Measurements from ENCODE around the gene RNF17. TPM values are rescaled to one million over a fixed set of nuclear protein-coding genes. Genes with fewer than 3 reads are reported as not detected.
A peak's percentile ranks its signal among the peaks of the same experiment; 100 is the strongest.

Gene RNF17
- total RNA-seq, 1 donor from 2014 or later = not detected

DNA sequence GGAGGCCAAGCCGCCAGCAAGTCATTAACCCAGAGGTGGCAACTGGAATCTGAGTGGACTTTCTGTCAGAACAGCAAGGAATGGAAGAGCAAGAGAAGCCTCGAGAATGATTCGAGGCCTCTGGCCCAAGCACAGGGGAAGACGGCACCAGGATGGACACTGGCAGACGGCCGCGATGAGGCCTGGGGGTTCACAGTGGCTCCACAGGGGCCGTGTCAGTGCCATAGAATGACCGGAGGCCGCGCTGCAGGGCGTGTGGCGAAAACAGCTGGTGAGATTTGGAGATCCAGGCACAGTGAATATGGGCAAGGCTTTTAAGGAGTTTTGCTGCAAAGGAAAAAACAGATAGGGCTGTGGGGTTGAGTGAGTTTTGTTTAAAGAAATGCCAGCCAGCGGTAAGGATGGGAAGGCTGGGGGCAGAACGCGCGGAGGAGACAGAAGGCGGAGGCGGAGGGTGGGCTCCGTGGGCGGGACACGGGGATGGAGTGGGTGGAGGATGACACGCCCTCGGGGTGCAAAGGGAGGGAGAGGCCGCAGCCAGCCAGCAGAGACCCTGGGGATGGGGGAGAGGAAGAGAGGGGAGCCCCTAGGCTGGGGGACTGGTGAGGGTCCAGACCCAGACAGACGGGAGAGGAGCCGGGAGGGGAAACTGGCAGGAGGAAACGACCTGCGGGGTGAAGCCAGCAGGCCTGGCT, 130.5 kb downstream of the RNF17 start:
- Mint-ChIP-seq H3K27me3 (ENCODE audit: unreplicated experiment) (peaks cover 5% of the 10 kb centered on the region), H3K4me1 (ENCODE audit: unreplicated experiment) (no peaks in the 10 kb centered on the region), H3K36me3 (ENCODE audit: low read depth, unreplicated experiment) (peaks cover 39% of the 10 kb centered on the region), H3K4me3 (ENCODE audit: unreplicated experiment) (no peak overlapping the region), H3K27ac (ENCODE audit: unreplicated experiment) (no peak overlapping the region), H3K9me3 (ENCODE audit: unreplicated experiment) (no peaks in the 10 kb centered on the region)
- TF ChIP-seq, protein P1, sequence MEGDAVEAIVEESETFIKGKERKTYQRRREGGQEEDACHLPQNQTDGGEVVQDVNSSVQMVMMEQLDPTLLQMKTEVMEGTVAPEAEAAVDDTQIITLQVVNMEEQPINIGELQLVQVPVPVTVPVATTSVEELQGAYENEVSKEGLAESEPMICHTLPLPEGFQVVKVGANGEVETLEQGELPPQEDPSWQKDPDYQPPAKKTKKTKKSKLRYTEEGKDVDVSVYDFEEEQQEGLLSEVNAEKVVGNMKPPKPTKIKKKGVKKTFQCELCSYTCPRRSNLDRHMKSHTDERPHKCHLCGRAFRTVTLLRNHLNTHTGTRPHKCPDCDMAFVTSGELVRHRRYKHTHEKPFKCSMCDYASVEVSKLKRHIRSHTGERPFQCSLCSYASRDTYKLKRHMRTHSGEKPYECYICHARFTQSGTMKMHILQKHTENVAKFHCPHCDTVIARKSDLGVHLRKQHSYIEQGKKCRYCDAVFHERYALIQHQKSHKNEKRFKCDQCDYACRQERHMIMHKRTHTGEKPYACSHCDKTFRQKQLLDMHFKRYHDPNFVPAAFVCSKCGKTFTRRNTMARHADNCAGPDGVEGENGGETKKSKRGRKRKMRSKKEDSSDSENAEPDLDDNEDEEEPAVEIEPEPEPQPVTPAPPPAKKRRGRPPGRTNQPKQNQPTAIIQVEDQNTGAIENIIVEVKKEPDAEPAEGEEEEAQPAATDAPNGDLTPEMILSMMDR (IDR thresholded peaks at IDR 0.05; ENCODE audit: unreplicated experiment) = no peak
- no peak for DNase-seq (ENCODE audit: low spot score)

DNA sequence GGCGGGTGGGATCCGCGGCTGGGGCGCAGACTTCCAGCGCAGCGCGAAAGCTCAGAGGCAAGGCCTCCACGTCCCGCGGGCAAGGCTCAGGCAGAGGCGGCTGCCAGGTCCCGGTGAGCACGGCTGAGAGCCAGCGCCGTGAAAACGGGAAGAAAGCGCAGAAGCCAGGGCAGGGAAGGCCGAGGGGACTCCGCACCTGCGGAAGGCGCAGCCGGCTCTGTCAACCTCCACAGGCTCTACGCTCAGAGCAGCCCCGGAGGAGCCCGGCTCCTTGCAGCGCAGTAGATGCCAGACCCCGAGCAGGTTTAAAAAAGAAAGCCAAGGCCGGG, 131.0 kb downstream of the RNF17 start:
- peaks cover 41% of the 10 kb centered on the region for H3K36me3 Mint-ChIP-seq (ENCODE audit: low read depth, unreplicated experiment)
- DNase-seq (ENCODE audit: low spot score) = no peak
- peaks cover 5% of the 10 kb centered on the region for H3K27me3 Mint-ChIP-seq (ENCODE audit: unreplicated experiment)
- no peaks in the 10 kb centered on the region for H3K4me1 Mint-ChIP-seq (ENCODE audit: unreplicated experiment)
- no peaks in the 10 kb centered on the region for H3K9me3 Mint-ChIP-seq (ENCODE audit: unreplicated experiment)
- no peak overlapping the region for H3K27ac Mint-ChIP-seq (ENCODE audit: unreplicated experiment)
- TF ChIP-seq, protein P1 (IDR thresholded peaks at IDR 0.05; ENCODE audit: unreplicated experiment) = no peak
- H3K4me3 Mint-ChIP-seq (ENCODE audit: unreplicated experiment) = no peak overlapping the region

DNA sequence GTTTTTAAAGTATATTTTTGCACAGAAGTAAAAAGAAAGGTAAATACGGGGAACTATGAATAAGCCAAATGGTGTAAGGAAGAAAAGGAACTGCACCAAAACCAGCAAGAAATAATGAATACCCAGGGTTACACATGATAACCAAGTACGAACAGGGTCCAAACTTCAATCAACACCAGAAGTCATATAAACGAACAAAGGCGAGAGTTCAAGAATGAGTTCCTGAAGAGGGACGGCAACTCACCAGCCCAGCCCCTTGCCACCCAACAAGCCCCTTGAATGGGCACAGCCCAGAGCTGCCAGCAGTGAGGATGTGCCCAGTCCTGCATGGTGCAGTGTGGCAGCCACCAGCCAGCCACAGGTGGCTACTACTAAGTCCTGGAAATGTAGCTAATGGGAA, 132.1 kb downstream of the RNF17 start:
- Mint-ChIP-seq H3K27me3 (ENCODE audit: unreplicated experiment) (peaks cover 5% of the 10 kb centered on the region), H3K36me3 (ENCODE audit: low read depth, unreplicated experiment) (peaks cover 42% of the 10 kb centered on the region), H3K4me3 (ENCODE audit: unreplicated experiment) (no peak overlapping the region), H3K27ac (ENCODE audit: unreplicated experiment) (no peak overlapping the region), H3K4me1 (ENCODE audit: unreplicated experiment) (no peaks in the 10 kb centered on the region), H3K9me3 (ENCODE audit: unreplicated experiment) (no peaks in the 10 kb centered on the region)
- DNase-seq (ENCODE audit: low spot score) = no peak
- TF ChIP-seq, protein P1 (IDR thresholded peaks at IDR 0.05; ENCODE audit: unreplicated experiment) = no peak

DNA sequence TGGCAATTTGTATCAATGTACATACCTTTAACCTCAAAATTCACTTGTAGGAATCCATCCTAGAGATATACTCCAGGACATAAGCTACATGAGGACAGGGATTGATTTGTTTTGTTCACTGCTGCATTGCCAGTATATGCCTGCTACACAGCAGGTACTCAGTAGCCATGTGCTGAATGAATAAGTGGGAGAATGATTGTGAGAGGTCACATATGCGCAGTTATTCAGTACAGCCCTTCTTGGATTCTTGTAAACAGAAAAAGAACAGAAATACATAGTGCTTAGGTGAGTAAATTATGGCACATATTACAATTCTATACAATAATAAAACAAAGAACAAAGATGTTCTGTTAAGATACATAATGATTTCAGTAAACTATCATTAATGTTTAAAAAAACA, 133.3 kb downstream of the RNF17 start:
- Mint-ChIP-seq H3K9me3 (ENCODE audit: unreplicated experiment) (no peaks in the 10 kb centered on the region), H3K27ac (ENCODE audit: unreplicated experiment) (no peak overlapping the region)

DNA sequence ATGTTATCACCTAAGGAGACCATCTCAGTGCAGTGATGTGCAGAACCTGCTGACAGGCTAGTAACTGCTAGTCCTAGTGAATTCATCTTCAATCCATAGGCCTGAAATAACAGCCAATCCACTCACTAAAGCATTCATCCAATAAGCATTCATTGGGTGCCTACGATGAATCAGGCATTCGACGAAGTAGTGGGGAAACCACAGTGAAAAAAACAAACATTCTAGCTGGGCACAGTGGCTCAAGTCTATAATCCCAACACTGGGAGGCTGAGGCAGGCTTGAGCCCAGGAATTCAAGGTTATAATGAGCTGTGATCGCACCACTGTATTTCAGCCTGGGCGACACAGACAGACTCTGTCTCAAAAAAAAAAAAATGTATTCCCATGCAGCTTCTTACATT, 135.6 kb downstream of the RNF17 start:
- H3K4me3 Mint-ChIP-seq (ENCODE audit: unreplicated experiment) = peak overlapping the region; percentile 6
- H3K27ac Mint-ChIP-seq (ENCODE audit: unreplicated experiment) = no peak overlapping the region
- H3K27me3 Mint-ChIP-seq (ENCODE audit: unreplicated experiment) = no peaks in the 10 kb centered on the region
- TF ChIP-seq, protein P1 (IDR thresholded peaks at IDR 0.05; ENCODE audit: unreplicated experiment) = no peak
- no peaks in the 10 kb centered on the region for H3K4me1 Mint-ChIP-seq (ENCODE audit: unreplicated experiment)
- no peaks in the 10 kb centered on the region for H3K9me3 Mint-ChIP-seq (ENCODE audit: unreplicated experiment)
- H3K36me3 Mint-ChIP-seq (ENCODE audit: low read depth, unreplicated experiment) = peaks cover 12% of the 10 kb centered on the region
- DNase-seq (ENCODE audit: low spot score) = no peak

More for the DNA sequence above, 133.3 kb downstream of the RNF17 start:
- no peak for DNase-seq (ENCODE audit: low spot score)
- H3K27me3 Mint-ChIP-seq (ENCODE audit: unreplicated experiment) = no peaks in the 10 kb centered on the region
- peaks cover 32% of the 10 kb centered on the region for H3K36me3 Mint-ChIP-seq (ENCODE audit: low read depth, unreplicated experiment)
- H3K4me1 Mint-ChIP-seq (ENCODE audit: unreplicated experiment) = no peaks in the 10 kb centered on the region
- TF ChIP-seq, protein P1 (IDR thresholded peaks at IDR 0.05; ENCODE audit: unreplicated experiment) = no peak
- no peak overlapping the region for H3K4me3 Mint-ChIP-seq (ENCODE audit: unreplicated experiment)

Measured in endothelial cell (in vitro differentiated cells).